ENCODE data around the gene FAM228B. TPM values are rescaled to one million over a fixed set of nuclear protein-coding genes. Genes with fewer than 3 reads are reported as not detected.

Gene FAM228B
- total and polyA plus RNA-seq, 9 of the 15 experiments (the other 6 are each of a cell fraction or from before 2014, with no cell fraction given): 1.1 to 3.7 (median 2.6) TPM

GRCh38 chr2:24084386-24085199, 38.7 kb upstream of the FAM228B start, which contains the start of gene TP53I3 (continued):
- TF ChIP-seq MAZ (CRISPR knock-in tag; conservative IDR thresholded peaks at IDR 0.05 in 1 of 2, IDR thresholded peaks at IDR 0.05 in 1 of 2) (peak; percentile 84 to 90), BRF2 (IDR thresholded peaks at IDR 0.05; ENCODE audit: borderline replicate concordance, insufficient read depth, insufficient read length) (no peak), ZNF212 (CRISPR knock-in tag; IDR thresholded peaks at IDR 0.05) (no peak), RBM22 (IDR thresholded peaks at IDR 0.05; ENCODE audit: low read depth, low read length, poor library complexity, severe bottlenecking) (peak; percentile 52), BCL6 (CRISPR knock-in tag; IDR thresholded peaks at IDR 0.05) (no peak), ZNF583 (CRISPR knock-in tag; IDR thresholded peaks at IDR 0.05) (no peak), ZNF3 (CRISPR knock-in tag; IDR thresholded peaks at IDR 0.05) (no peak), IRF2 (CRISPR knock-in tag; IDR thresholded peaks at IDR 0.05) (no peak), PRPF4 (IDR thresholded peaks at IDR 0.05; ENCODE audit: insufficient read depth, low read depth, low read length, poor library complexity, severe bottlenecking) (no peak), BRD4 (IDR thresholded peaks at IDR 0.05) (no peak), HMG20A (CRISPR knock-in tag; conservative IDR thresholded peaks at IDR 0.05) (no peak), CXXC5 (CRISPR knock-in tag; IDR thresholded peaks at IDR 0.05) (peak; percentile 60; the same call in 1 of the 2 replicates), ZNF224 (CRISPR knock-in tag; IDR thresholded peaks at IDR 0.05) (no peak), ZNF282 (CRISPR knock-in tag; IDR thresholded peaks at IDR 0.05) (no peak)
- TF ChIP-seq, protein P1, sequence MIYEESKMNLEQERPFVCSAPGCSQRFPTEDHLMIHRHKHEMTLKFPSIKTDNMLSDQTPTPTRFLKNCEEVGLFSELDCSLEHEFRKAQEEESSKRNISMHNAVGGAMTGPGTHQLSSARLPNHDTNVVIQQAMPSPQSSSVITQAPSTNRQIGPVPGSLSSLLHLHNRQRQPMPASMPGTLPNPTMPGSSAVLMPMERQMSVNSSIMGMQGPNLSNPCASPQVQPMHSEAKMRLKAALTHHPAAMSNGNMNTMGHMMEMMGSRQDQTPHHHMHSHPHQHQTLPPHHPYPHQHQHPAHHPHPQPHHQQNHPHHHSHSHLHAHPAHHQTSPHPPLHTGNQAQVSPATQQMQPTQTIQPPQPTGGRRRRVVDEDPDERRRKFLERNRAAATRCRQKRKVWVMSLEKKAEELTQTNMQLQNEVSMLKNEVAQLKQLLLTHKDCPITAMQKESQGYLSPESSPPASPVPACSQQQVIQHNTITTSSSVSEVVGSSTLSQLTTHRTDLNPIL (CRISPR knock-in tag; IDR thresholded peaks at IDR 0.05): no peak
- TF ChIP-seq, protein P2, sequence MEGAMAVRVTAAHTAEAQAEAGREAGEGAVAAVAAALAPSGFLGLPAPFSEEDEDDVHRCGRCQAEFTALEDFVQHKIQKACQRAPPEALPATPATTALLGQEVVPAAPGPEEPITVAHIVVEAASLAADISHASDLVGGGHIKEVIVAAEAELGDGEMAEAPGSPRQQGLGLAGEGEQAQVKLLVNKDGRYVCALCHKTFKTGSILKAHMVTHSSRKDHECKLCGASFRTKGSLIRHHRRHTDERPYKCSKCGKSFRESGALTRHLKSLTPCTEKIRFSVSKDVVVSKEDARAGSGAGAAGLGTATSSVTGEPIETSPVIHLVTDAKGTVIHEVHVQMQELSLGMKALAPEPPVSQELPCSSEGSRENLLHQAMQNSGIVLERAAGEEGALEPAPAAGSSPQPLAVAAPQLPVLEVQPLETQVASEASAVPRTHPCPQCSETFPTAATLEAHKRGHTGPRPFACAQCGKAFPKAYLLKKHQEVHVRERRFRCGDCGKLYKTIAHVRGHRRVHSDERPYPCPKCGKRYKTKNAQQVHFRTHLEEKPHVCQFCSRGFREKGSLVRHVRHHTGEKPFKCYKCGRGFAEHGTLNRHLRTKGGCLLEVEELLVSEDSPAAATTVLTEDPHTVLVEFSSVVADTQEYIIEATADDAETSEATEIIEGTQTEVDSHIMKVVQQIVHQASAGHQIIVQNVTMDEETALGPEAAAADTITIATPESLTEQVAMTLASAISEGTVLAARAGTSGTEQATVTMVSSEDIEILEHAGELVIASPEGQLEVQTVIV (CRISPR knock-in tag; IDR thresholded peaks at IDR 0.05; ENCODE audit: borderline replicate concordance): no peak
- TF ChIP-seq, protein P3, sequence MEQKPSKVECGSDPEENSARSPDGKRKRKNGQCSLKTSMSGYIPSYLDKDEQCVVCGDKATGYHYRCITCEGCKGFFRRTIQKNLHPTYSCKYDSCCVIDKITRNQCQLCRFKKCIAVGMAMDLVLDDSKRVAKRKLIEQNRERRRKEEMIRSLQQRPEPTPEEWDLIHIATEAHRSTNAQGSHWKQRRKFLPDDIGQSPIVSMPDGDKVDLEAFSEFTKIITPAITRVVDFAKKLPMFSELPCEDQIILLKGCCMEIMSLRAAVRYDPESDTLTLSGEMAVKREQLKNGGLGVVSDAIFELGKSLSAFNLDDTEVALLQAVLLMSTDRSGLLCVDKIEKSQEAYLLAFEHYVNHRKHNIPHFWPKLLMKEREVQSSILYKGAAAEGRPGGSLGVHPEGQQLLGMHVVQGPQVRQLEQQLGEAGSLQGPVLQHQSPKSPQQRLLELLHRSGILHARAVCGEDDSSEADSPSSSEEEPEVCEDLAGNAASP (IDR thresholded peaks at IDR 0.05): no peak
- TF ChIP-seq, protein P4, sequence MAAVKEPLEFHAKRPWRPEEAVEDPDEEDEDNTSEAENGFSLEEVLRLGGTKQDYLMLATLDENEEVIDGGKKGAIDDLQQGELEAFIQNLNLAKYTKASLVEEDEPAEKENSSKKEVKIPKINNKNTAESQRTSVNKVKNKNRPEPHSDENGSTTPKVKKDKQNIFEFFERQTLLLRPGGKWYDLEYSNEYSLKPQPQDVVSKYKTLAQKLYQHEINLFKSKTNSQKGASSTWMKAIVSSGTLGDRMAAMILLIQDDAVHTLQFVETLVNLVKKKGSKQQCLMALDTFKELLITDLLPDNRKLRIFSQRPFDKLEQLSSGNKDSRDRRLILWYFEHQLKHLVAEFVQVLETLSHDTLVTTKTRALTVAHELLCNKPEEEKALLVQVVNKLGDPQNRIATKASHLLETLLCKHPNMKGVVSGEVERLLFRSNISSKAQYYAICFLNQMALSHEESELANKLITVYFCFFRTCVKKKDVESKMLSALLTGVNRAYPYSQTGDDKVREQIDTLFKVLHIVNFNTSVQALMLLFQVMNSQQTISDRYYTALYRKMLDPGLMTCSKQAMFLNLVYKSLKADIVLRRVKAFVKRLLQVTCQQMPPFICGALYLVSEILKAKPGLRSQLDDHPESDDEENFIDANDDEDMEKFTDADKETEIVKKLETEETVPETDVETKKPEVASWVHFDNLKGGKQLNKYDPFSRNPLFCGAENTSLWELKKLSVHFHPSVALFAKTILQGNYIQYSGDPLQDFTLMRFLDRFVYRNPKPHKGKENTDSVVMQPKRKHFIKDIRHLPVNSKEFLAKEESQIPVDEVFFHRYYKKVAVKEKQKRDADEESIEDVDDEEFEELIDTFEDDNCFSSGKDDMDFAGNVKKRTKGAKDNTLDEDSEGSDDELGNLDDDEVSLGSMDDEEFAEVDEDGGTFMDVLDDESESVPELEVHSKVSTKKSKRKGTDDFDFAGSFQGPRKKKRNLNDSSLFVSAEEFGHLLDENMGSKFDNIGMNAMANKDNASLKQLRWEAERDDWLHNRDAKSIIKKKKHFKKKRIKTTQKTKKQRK (IDR thresholded peaks at IDR 0.05; ENCODE audit: borderline replicate concordance, low read depth, low read length): no peak
